Measurements from ENCODE around the gene GET3.
"Not testable (repeated sequence)": the region's sequence is repeated elsewhere in the genome, so short reads cannot be mapped to it uniquely, and the experiment has no call there.

The GET3 gene

GRCh38 chr19:12695514-12695913, 41.8 kb upstream of the GET3 start:
- peaks cover 10% of the 10 kb centered on the region; the same call in 1 of the 2 replicates for H3K79me2 ChIP-seq (ENCODE audit: insufficient read depth, low read length)
- TF ChIP-seq CTCF (conservative IDR thresholded peaks at IDR 0.05; ENCODE audit: low read length) (no peak), EZH2phosphoT487 (IDR thresholded peaks at IDR 0.05; ENCODE audit: borderline replicate concordance) (no peak)
- 0 out of 2 replicates have a peak, but pooled peaks cover 2% of the 10 kb centered on the region for H3F3A ChIP-seq (ENCODE audit: low read depth)
- H3K9me3 ChIP-seq (ENCODE audit: insufficient read depth, low read depth, low read length), result no peaks in the 10 kb centered on the region
- peak overlapping the region; percentile 81 for H3K4me2 ChIP-seq (ENCODE audit: low read depth, low read length, poor library complexity, severe bottlenecking)
- H4K20me1 ChIP-seq (ENCODE audit: insufficient read depth, low read length, poor library complexity, severe bottlenecking), result no peaks in the 10 kb centered on the region
- no peaks in the 10 kb centered on the region for H3K27me3 ChIP-seq (ENCODE audit: insufficient read depth, low read length, poor library complexity, severe bottlenecking)
- H3K4me1 ChIP-seq (ENCODE audit: insufficient read depth, low read length, poor library complexity, severe bottlenecking), result peaks cover 11% of the 10 kb centered on the region
- H2AFZ ChIP-seq (ENCODE audit: low read length), result no peak overlapping the region
- no peak overlapping the region for H3K9ac ChIP-seq (ENCODE audit: low read depth, low read length, poor library complexity, severe bottlenecking)
- H3K9me2 ChIP-seq (replicated peaks; ENCODE audit: low read depth, low read length), result no peaks in the 10 kb centered on the region
- H3K36me3 ChIP-seq (ENCODE audit: insufficient read depth, low read length), result no peaks in the 10 kb centered on the region; the same call in 1 of the 2 replicates
- H3K4me3 ChIP-seq (ENCODE audit: low read length, poor library complexity, severe bottlenecking), result peak overlapping the region; percentile 81

GRCh38 chr19:12695997-12696365, 41.3 kb upstream of the GET3 start:
- H3K27me3 ChIP-seq (ENCODE audit: insufficient read depth, low read length, poor library complexity, severe bottlenecking), result no peaks in the 10 kb centered on the region
- no peaks in the 10 kb centered on the region for H3K9me3 ChIP-seq (ENCODE audit: insufficient read depth, low read depth, low read length)
- peaks cover 6% of the 10 kb centered on the region; the same call in 1 of the 2 replicates for H3K79me2 ChIP-seq (ENCODE audit: insufficient read depth, low read length)
- H4K20me1 ChIP-seq (ENCODE audit: insufficient read depth, low read length, poor library complexity, severe bottlenecking), result no peaks in the 10 kb centered on the region
- no peak for TF ChIP-seq EZH2phosphoT487 (IDR thresholded peaks at IDR 0.05; ENCODE audit: borderline replicate concordance)
- no peak for TF ChIP-seq CTCF (conservative IDR thresholded peaks at IDR 0.05; ENCODE audit: low read length)
- H3K36me3 ChIP-seq (ENCODE audit: insufficient read depth, low read length), result peaks cover 4% of the 10 kb centered on the region; the same call in 1 of the 2 replicates
- H3F3A ChIP-seq (ENCODE audit: low read depth), result 0 out of 2 replicates have a peak, but pooled peaks cover 2% of the 10 kb centered on the region
- peak overlapping the region; percentile 64 for H2AFZ ChIP-seq (ENCODE audit: low read length)
- peaks cover 11% of the 10 kb centered on the region for H3K4me1 ChIP-seq (ENCODE audit: insufficient read depth, low read length, poor library complexity, severe bottlenecking)
- peak overlapping the region; percentile 81 for H3K4me2 ChIP-seq (ENCODE audit: low read depth, low read length, poor library complexity, severe bottlenecking)
- H3K9ac ChIP-seq (ENCODE audit: low read depth, low read length, poor library complexity, severe bottlenecking), result peak overlapping the region; percentile 75
- no peaks in the 10 kb centered on the region for H3K9me2 ChIP-seq (replicated peaks; ENCODE audit: low read depth, low read length)
- peak overlapping the region; percentile 81 for H3K4me3 ChIP-seq (ENCODE audit: low read length, poor library complexity, severe bottlenecking)

GRCh38 chr19:12696366-12697335, 40.6 kb upstream of the GET3 start, which contains the start of gene FBXW9:
TSS of gene FBXW9 (minus strand) at chr19:12696631. CDS start at chr19:12696581, 50 bp downstream.
- H3K9ac ChIP-seq (ENCODE audit: low read depth, low read length, poor library complexity, severe bottlenecking), result peak within 1 kb of the TSS; percentile 75
- peaks cover 10% of the 10 kb centered on the region; the same call in 1 of the 2 replicates for H3K36me3 ChIP-seq (ENCODE audit: insufficient read depth, low read length)
- no peaks in the 10 kb centered on the region for H3K9me3 ChIP-seq (ENCODE audit: insufficient read depth, low read depth, low read length)
- 0 out of 2 replicates have a peak, but pooled peaks cover 2% of the 10 kb centered on the region for H3F3A ChIP-seq (ENCODE audit: low read depth)
- H3K9me2 ChIP-seq (replicated peaks; ENCODE audit: low read depth, low read length), result no peaks in the 10 kb centered on the region
- no peaks in the 10 kb centered on the region for H3K27me3 ChIP-seq (ENCODE audit: insufficient read depth, low read length, poor library complexity, severe bottlenecking)
- peak within 1 kb of the TSS; percentile 64 for H2AFZ ChIP-seq (ENCODE audit: low read length)
- no peaks in the 10 kb centered on the region for H3K79me2 ChIP-seq (ENCODE audit: insufficient read depth, low read length)
- peaks cover 8% of the 10 kb centered on the region for H3K4me1 ChIP-seq (ENCODE audit: insufficient read depth, low read length, poor library complexity, severe bottlenecking)
- H3K4me3 ChIP-seq (ENCODE audit: low read length, poor library complexity, severe bottlenecking), result peak within 1 kb of the TSS; percentile 81
- TF ChIP-seq CTCF (conservative IDR thresholded peaks at IDR 0.05; ENCODE audit: low read length), result no peak
- no peak for TF ChIP-seq EZH2phosphoT487 (IDR thresholded peaks at IDR 0.05; ENCODE audit: borderline replicate concordance)
- H4K20me1 ChIP-seq (ENCODE audit: insufficient read depth, low read length, poor library complexity, severe bottlenecking), result no peaks in the 10 kb centered on the region
- peak within 1 kb of the TSS; percentile 81 for H3K4me2 ChIP-seq (ENCODE audit: low read depth, low read length, poor library complexity, severe bottlenecking)

- Histone ChIP-seq H3K36me3 (ENCODE audit: insufficient read depth, low read length) (peaks cover 18% of the 10 kb centered on the region; the same call in 1 of the 2 replicates), H3K9ac (ENCODE audit: low read depth, low read length, poor library complexity, severe bottlenecking) (peak overlapping the region; percentile 75), H3K4me3 (ENCODE audit: low read length, poor library complexity, severe bottlenecking) (peak overlapping the region; percentile 81), H3K4me2 (ENCODE audit: low read depth, low read length, poor library complexity, severe bottlenecking) (peak overlapping the region; percentile 81)
- not testable (repeated sequence) for H3K9me3 ChIP-seq (ENCODE audit: insufficient read depth, low read depth, low read length); H3K27me3 ChIP-seq (ENCODE audit: insufficient read depth, low read length, poor library complexity, severe bottlenecking); H3K9me2 ChIP-seq (replicated peaks; ENCODE audit: low read depth, low read length); H3K79me2 ChIP-seq (ENCODE audit: insufficient read depth, low read length); H3K4me1 ChIP-seq (ENCODE audit: insufficient read depth, low read length, poor library complexity, severe bottlenecking); H4K20me1 ChIP-seq (ENCODE audit: insufficient read depth, low read length, poor library complexity, severe bottlenecking); H3F3A ChIP-seq (ENCODE audit: low read depth); H2AFZ ChIP-seq (ENCODE audit: low read length)
These were observed 39.9 kb upstream of the GET3 start for GRCh38 chr19:12697425-12697824.

All from Loucy (cell line).